22Rv1 (cell line): Measurements from ENCODE around the gene AP1S3.

Experiments
- ZFX ChIP-seq: fragments of 450-650 bp; IDR thresholded peaks from 2 replicates; pipeline ENCODE4 v1.6.1; 2017; ENCODE audit warnings: antibody characterized with exemption, borderline replicate concordance
- TF ChIP-seq, protein P1 (sequence below): fragments of 450-650 bp; IDR thresholded peaks from 2 replicates; pipeline ENCODE4 v1.5.1; 2017; ENCODE audit warnings: mild to moderate bottlenecking

DNA sequence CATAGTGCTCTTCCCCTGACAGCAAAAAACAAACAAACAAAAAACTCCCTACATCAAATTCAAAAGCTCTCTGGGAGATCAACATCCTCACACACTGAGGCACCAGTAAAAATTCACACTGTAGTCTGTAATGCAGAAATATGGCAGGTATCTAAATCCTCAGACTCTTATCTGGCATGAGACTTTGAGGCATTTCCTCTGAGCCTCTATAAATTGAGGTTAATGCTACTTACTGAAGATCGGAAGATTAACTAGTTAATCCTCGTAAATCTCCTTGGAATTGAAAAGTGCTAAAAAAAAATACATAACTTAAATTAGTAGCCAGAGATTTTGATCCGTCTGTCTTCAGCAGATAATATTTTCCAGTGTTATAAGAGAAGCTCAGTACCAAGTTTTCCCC is 65.0 kb downstream of the AP1S3 start:
- TF ChIP-seq, protein P1, sequence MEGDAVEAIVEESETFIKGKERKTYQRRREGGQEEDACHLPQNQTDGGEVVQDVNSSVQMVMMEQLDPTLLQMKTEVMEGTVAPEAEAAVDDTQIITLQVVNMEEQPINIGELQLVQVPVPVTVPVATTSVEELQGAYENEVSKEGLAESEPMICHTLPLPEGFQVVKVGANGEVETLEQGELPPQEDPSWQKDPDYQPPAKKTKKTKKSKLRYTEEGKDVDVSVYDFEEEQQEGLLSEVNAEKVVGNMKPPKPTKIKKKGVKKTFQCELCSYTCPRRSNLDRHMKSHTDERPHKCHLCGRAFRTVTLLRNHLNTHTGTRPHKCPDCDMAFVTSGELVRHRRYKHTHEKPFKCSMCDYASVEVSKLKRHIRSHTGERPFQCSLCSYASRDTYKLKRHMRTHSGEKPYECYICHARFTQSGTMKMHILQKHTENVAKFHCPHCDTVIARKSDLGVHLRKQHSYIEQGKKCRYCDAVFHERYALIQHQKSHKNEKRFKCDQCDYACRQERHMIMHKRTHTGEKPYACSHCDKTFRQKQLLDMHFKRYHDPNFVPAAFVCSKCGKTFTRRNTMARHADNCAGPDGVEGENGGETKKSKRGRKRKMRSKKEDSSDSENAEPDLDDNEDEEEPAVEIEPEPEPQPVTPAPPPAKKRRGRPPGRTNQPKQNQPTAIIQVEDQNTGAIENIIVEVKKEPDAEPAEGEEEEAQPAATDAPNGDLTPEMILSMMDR = no peak
- no peak for TF ChIP-seq ZFX
